ENCODE data around the gene PIEZO1. TPM values are rescaled to one million over a fixed set of nuclear protein-coding genes. Genes with fewer than 3 reads are reported as not detected.

Gene PIEZO1
- total RNA-seq, 1 donor from 2014 or later, result 5.5 TPM

- H3K4me1 Mint-ChIP-seq, result peaks cover 20% of the 10 kb centered on the region
- no peak overlapping the region for H3K4me3 ChIP-seq
- no peak overlapping the region for H3K27ac Mint-ChIP-seq
- H3K4me2 ChIP-seq, result peak overlapping the region; percentile 30
- H3K9ac ChIP-seq, result no peak overlapping the region
- no peaks in the 10 kb centered on the region for H3K79me2 ChIP-seq (ENCODE audit: low read depth)
- no peaks in the 10 kb centered on the region for H3K9me3 ChIP-seq (ENCODE audit: low read depth)
- H3K36me3 ChIP-seq, result no peaks in the 10 kb centered on the region
- no peaks in the 10 kb centered on the region for H3K9me3 Mint-ChIP-seq
- DNase-seq (ENCODE audit: low spot score), result no peak
- H3K36me3 Mint-ChIP-seq, result no peaks in the 10 kb centered on the region
- no peak for TF ChIP-seq EZH2 (IDR thresholded peaks at IDR 0.05)
- TF ChIP-seq CTCF (IDR thresholded peaks at IDR 0.05), result no peak
- TF ChIP-seq EZH2phosphoT487 (IDR thresholded peaks at IDR 0.05), result no peak
- no peaks in the 10 kb centered on the region for H4K20me1 ChIP-seq (ENCODE audit: low read depth)
- peaks cover 25% of the 10 kb centered on the region for H3F3A ChIP-seq (ENCODE audit: low read depth)
- H3K27me3 Mint-ChIP-seq (ENCODE audit: insufficient read depth, low read depth), result peaks cover 2% of the 10 kb centered on the region
- no peak overlapping the region for H2AFZ ChIP-seq (replicated peaks)
- no peak overlapping the region for H3K27ac ChIP-seq
- H3K4me1 ChIP-seq, result peaks cover 28% of the 10 kb centered on the region
- H3K27me3 ChIP-seq, result no peaks in the 10 kb centered on the region
- no peak overlapping the region for H3K4me3 Mint-ChIP-seq
Observed at GRCh38 chr16:88762941-88763340, 22.1 kb downstream of the PIEZO1 start.

- Mint-ChIP-seq H3K9me3 (no peaks in the 10 kb centered on the region), H3K4me3 (no peak overlapping the region), H3K36me3 (no peaks in the 10 kb centered on the region), H3K4me1 (peaks cover 18% of the 10 kb centered on the region), H3K27me3 (ENCODE audit: insufficient read depth, low read depth) (peaks cover under 1% of the 10 kb centered on the region), H3K27ac (no peak overlapping the region)
- TF ChIP-seq EZH2 (IDR thresholded peaks at IDR 0.05), result no peak
- TF ChIP-seq EZH2phosphoT487 (IDR thresholded peaks at IDR 0.05), result no peak
- no peak for TF ChIP-seq CTCF (IDR thresholded peaks at IDR 0.05)
- Histone ChIP-seq H4K20me1 (ENCODE audit: low read depth) (no peaks in the 10 kb centered on the region), H3F3A (ENCODE audit: low read depth) (peaks cover 25% of the 10 kb centered on the region), H3K36me3 (no peaks in the 10 kb centered on the region), H3K79me2 (ENCODE audit: low read depth) (no peaks in the 10 kb centered on the region), H3K4me3 (no peak overlapping the region), H3K9me3 (ENCODE audit: low read depth) (no peaks in the 10 kb centered on the region), H2AFZ (replicated peaks) (no peak overlapping the region), H3K27me3 (no peaks in the 10 kb centered on the region), H3K27ac (no peak overlapping the region), H3K4me1 (peaks cover 22% of the 10 kb centered on the region), H3K9ac (no peak overlapping the region), H3K4me2 (no peak overlapping the region)
- no peak for DNase-seq (ENCODE audit: low spot score)
Observed at GRCh38 chr16:88762258-88762870, 22.7 kb downstream of the PIEZO1 start.

GRCh38 chr16:88761830-88762229 lies 23.2 kb downstream of the PIEZO1 start:
- H4K20me1 ChIP-seq (ENCODE audit: low read depth), result no peaks in the 10 kb centered on the region
- no peak overlapping the region for H3K9ac ChIP-seq
- no peaks in the 10 kb centered on the region for H3K9me3 Mint-ChIP-seq
- H3K4me3 Mint-ChIP-seq, result no peak overlapping the region
- H3K4me1 ChIP-seq, result peaks cover 22% of the 10 kb centered on the region
- H3K79me2 ChIP-seq (ENCODE audit: low read depth), result no peaks in the 10 kb centered on the region
- peaks cover 25% of the 10 kb centered on the region for H3F3A ChIP-seq (ENCODE audit: low read depth)
- no peak overlapping the region for H2AFZ ChIP-seq (replicated peaks)
- H3K27ac ChIP-seq, result no peak overlapping the region
- TF ChIP-seq EZH2 (IDR thresholded peaks at IDR 0.05) (no peak), EZH2phosphoT487 (IDR thresholded peaks at IDR 0.05) (no peak), CTCF (IDR thresholded peaks at IDR 0.05) (no peak)
- H3K27ac Mint-ChIP-seq, result no peak overlapping the region
- no peaks in the 10 kb centered on the region for H3K27me3 ChIP-seq
- no peaks in the 10 kb centered on the region for H3K36me3 Mint-ChIP-seq
- H3K4me3 ChIP-seq, result no peak overlapping the region
- peaks cover 14% of the 10 kb centered on the region for H3K4me1 Mint-ChIP-seq
- H3K27me3 Mint-ChIP-seq (ENCODE audit: insufficient read depth, low read depth), result no peaks in the 10 kb centered on the region
- H3K36me3 ChIP-seq, result no peaks in the 10 kb centered on the region
- H3K4me2 ChIP-seq, result no peak overlapping the region
- no peak for DNase-seq (ENCODE audit: low spot score)
- H3K9me3 ChIP-seq (ENCODE audit: low read depth), result no peaks in the 10 kb centered on the region
